HCT116 (cell line): ENCODE results near the gene CEP41. TPM values are rescaled to one million over a fixed set of nuclear protein-coding genes. Genes with fewer than 3 reads are reported as not detected.

ENCODE experiments used
- ATAC-seq: fragments of 200-7000 bp; cut with Tn5 transposase; 2 replicates; pipeline ENCODE4 v1.9.1; 2020; ENCODE audit warnings: mild to moderate bottlenecking, moderate library complexity
- BruUV-seq: library from RNA; stranded (reverse); fragments of 400-500 nt; replicated peaks from 2 replicates; lab custom pipeline; 2021; lab: Mats Ljungman, UMichigan
- CTCF ChIA-PET: fragments of 300-600 bp; sonication (Branson Sonifier 250); formaldehyde crosslinking; loops from one replicate; lab custom pipeline; 2021; ENCODE audit warnings: antibody characterized with exemption; lab: Charles Lee
- POLR2A ChIA-PET: fragments of 300-600, 350-600 bp; sonication (Branson Sonifier 250); formaldehyde crosslinking; loops from one replicate; lab custom pipeline; 2021; ENCODE audit warnings: antibody characterized with exemption; lab: Charles Lee
- RAD21 ChIA-PET, 2 experiments: fragments of 300-600 bp; sonication (Branson Sonifier 250); formaldehyde crosslinking; loops; one replicate each; lab custom pipeline; 2023; ENCODE audit warnings: low total read pairs in 2 of 2; ENCODE audit not compliant: uncharacterized antibody in 2 of 2, unreplicated experiment in 2 of 2, low non-redundant PET in 1 of 2; lab: Charles Lee
- DNase-seq: peaks from one replicate; pipeline ENCODE4 v3.0.0-alpha.2; 2010; ENCODE audit warnings: low read depth, low spot score
- H2AFZ ChIP-seq: fragments of 200-600 bp; shearing (Covaris generic), sonication (generic); 2 replicates; pipeline ENCODE4 v1.6.1; 2017; ENCODE audit warnings: low read depth, mixed run types, mixed read lengths, antibody characterized with exemption, low read length; ENCODE audit not compliant: poor library complexity, severe bottlenecking
- H3K27ac ChIP-seq: 2 replicates; pipeline ENCODE4 v1.5.1; 2012; ENCODE audit warnings: low read depth, low read length
- H3K27me3 ChIP-seq: fragments of 200-600 bp; sonication (generic); 2 replicates; pipeline ENCODE4 v1.6.1; 2016; ENCODE audit warnings: mixed run types, low read length, mixed read lengths; ENCODE audit not compliant: insufficient read depth
- H3K36me3 ChIP-seq, 2 experiments: fragments of 200-500 bp in 1 of 2; fragments of 200-600 bp in 1 of 2; sonication (Bioruptor generic) in 1 of 2; sonication (generic) in 1 of 2; 2 replicates each; pipeline versions ENCODE4 v1.5.1 to v1.6.1; 2014 to 2016; ENCODE audit warnings: low read length in 2 of 2, inconsistent platforms in 1 of 2, mixed read lengths in 1 of 2, mixed run types in 1 of 2; ENCODE audit not compliant: insufficient read depth in 2 of 2, control insufficient read depth in 1 of 2
- H3K4me1 ChIP-seq, 2 experiments: fragments of 200-600 bp in 1 of 2; sonication (generic) in 1 of 2; 2 replicates each; pipeline versions ENCODE4 v1.5.1 to v1.6.1; 2012 to 2017; ENCODE audit warnings: low read length in 2 of 2, inconsistent platforms in 1 of 2, mild to moderate bottlenecking in 1 of 2, mixed read lengths in 1 of 2, mixed run types in 1 of 2, moderate library complexity in 1 of 2; ENCODE audit not compliant: insufficient read depth in 2 of 2, control insufficient read depth in 1 of 2
- H3K4me2 ChIP-seq: fragments of 200-600 bp; sonication (generic); 2 replicates; pipeline ENCODE4 v1.6.1; 2017; ENCODE audit warnings: mixed run types, low read length, mixed read lengths
- H3K4me3 ChIP-seq, 2 experiments: fragments of 200-600 bp in 1 of 2; sonication (generic) in 1 of 2; replicated peaks in 1 of 2; 2 replicates each; pipeline ENCODE4 v1.5.1; 2011 to 2016; ENCODE audit warnings: low read length in 2 of 2, control low read depth in 1 of 2, low read depth in 1 of 2, mild to moderate bottlenecking in 1 of 2, mixed read lengths in 1 of 2, mixed run types in 1 of 2
- H3K79me2 ChIP-seq: fragments of 200-600 bp; sonication (generic); 2 replicates; pipeline ENCODE4 v1.6.1; 2017; ENCODE audit warnings: mild to moderate bottlenecking, mixed run types, low read length, moderate library complexity, mixed read lengths; ENCODE audit not compliant: insufficient read depth
- H3K9ac ChIP-seq: fragments of 200-600 bp; sonication (generic); 2 replicates; pipeline ENCODE4 v1.6.1; 2016; ENCODE audit warnings: low read length, mixed read lengths
- H3K9me2 ChIP-seq: fragments of 200-600 bp; sonication (generic), shearing (Covaris generic); 2 replicates; pipeline ENCODE4 v1.6.1; 2017; ENCODE audit warnings: mixed run types, mild to moderate bottlenecking, moderate library complexity; ENCODE audit not compliant: insufficient read depth
- H3K9me3 ChIP-seq, 2 experiments: fragments of 200-500 bp in 1 of 2; fragments of 200-600 bp in 1 of 2; sonication (Bioruptor generic) in 1 of 2; sonication (generic) in 1 of 2; 2 replicates each; pipeline ENCODE4 v1.6.1; 2014 to 2017; ENCODE audit warnings: low read length in 2 of 2, mixed read lengths in 2 of 2, inconsistent platforms in 1 of 2, low read depth in 1 of 2, mild to moderate bottlenecking in 1 of 2, mixed run types in 1 of 2, moderate library complexity in 1 of 2; ENCODE audit not compliant: control insufficient read depth in 1 of 2, insufficient read depth in 1 of 2
- H4K20me1 ChIP-seq: fragments of 200-600 bp; sonication (generic), shearing (Covaris generic); 2 replicates; pipeline ENCODE4 v1.6.1; 2017; ENCODE audit warnings: mixed run types, mild to moderate bottlenecking, moderate library complexity; ENCODE audit not compliant: insufficient read depth
- CTCF ChIP-seq, 3 experiments: fragments of 200-600 bp in 1 of 3; sonication (generic) in 1 of 3; IDR thresholded peaks in 2 of 3; conservative IDR thresholded peaks in 1 of 3; 2 replicates each; pipeline ENCODE4 v1.5.1; 2012 to 2017; ENCODE audit warnings: low read depth in 2 of 3, low read length in 2 of 3, antibody characterized with exemption in 1 of 3, borderline replicate concordance in 1 of 3, control low read depth in 1 of 3, mild to moderate bottlenecking in 1 of 3, mixed read lengths in 1 of 3, mixed run types in 1 of 3, moderate library complexity in 1 of 3; ENCODE audit not compliant: insufficient read depth in 1 of 3
- EGR1 ChIP-seq: IDR thresholded peaks from 2 replicates; pipeline ENCODE4 v1.6.1; 2012; ENCODE audit warnings: low read depth
- ELF1 ChIP-seq: IDR thresholded peaks from 2 replicates; pipeline ENCODE4 v1.6.1; 2012; ENCODE audit warnings: low read depth, borderline replicate concordance
- EZH2phosphoT487 ChIP-seq: fragments of 200-600 bp; IDR thresholded peaks from 2 replicates; pipeline ENCODE4 v1.6.1; 2018; ENCODE audit warnings: antibody characterized with exemption, borderline replicate concordance
- POLR2A ChIP-seq: IDR thresholded peaks from 2 replicates; pipeline ENCODE4 v1.7.0; 2011; ENCODE audit warnings: borderline replicate concordance; ENCODE audit not compliant: insufficient read depth, insufficient read length; ENCODE audit errors: extremely low read depth
- intact Hi-C: fragments of 100-400 bp; cut with micrococcal nuclease; formaldehyde crosslinking; loops from 2 replicates; pipeline ENCODE4 v1.10.0; 2022
- total RNA-seq: library from RNA; stranded (reverse); gene quantifications from one replicate; pipeline ENCODE4 v1.2.1, GENCODE V29; 2021; ENCODE audit not compliant: unreplicated experiment
- TF ChIP-seq, protein P1 (sequence below): IDR thresholded peaks from 2 replicates; pipeline ENCODE4 v1.6.1; 2012; ENCODE audit warnings: low read depth
- TF ChIP-seq, protein P2 (sequence below): IDR thresholded peaks from 2 replicates; pipeline ENCODE4 v1.6.1; 2012

CEP41 gene
- total RNA-seq, 1 experiment from 2014 or later, result 13.6 TPM

GRCh38 chr7:130463553-130464434 is 23.0 kb upstream of the CEP41 start:
- Histone ChIP-seq H3K27me3 (no peaks in the 10 kb centered on the region), H3K4me1 (no peaks in the 10 kb centered on the region), H3K9me3 (no peaks in the 10 kb centered on the region), H2AFZ (no peak overlapping the region), H3K36me3 (no peaks in the 10 kb centered on the region), H3K9me2 (no peaks in the 10 kb centered on the region), H3K4me2 (no peak overlapping the region), H4K20me1 (no peaks in the 10 kb centered on the region), H3K9ac (no peak overlapping the region), H3K79me2 (no peaks in the 10 kb centered on the region), H3K4me3 (no peak overlapping the region), H3K27ac (no peak overlapping the region)
- DNase-seq, result no peak
- CTCF ChIA-PET, result no interaction called here
- RAD21 ChIA-PET, result no interaction called here
- no TSS peak for BruUV-seq
- no peak for ATAC-seq
- POLR2A ChIA-PET, result no interaction called here
- no peak for TF ChIP-seq CTCF (IDR thresholded peaks at IDR 0.05 in 2 of 3, conservative IDR thresholded peaks at IDR 0.05 in 1 of 3; ENCODE audit: borderline replicate concordance in 1 of 3, insufficient read depth in 1 of 3, low read depth in 2 of 3, low read length in 2 of 3)
- no peak for TF ChIP-seq POLR2A
- no peak for TF ChIP-seq EZH2phosphoT487
- TF ChIP-seq, protein P1, sequence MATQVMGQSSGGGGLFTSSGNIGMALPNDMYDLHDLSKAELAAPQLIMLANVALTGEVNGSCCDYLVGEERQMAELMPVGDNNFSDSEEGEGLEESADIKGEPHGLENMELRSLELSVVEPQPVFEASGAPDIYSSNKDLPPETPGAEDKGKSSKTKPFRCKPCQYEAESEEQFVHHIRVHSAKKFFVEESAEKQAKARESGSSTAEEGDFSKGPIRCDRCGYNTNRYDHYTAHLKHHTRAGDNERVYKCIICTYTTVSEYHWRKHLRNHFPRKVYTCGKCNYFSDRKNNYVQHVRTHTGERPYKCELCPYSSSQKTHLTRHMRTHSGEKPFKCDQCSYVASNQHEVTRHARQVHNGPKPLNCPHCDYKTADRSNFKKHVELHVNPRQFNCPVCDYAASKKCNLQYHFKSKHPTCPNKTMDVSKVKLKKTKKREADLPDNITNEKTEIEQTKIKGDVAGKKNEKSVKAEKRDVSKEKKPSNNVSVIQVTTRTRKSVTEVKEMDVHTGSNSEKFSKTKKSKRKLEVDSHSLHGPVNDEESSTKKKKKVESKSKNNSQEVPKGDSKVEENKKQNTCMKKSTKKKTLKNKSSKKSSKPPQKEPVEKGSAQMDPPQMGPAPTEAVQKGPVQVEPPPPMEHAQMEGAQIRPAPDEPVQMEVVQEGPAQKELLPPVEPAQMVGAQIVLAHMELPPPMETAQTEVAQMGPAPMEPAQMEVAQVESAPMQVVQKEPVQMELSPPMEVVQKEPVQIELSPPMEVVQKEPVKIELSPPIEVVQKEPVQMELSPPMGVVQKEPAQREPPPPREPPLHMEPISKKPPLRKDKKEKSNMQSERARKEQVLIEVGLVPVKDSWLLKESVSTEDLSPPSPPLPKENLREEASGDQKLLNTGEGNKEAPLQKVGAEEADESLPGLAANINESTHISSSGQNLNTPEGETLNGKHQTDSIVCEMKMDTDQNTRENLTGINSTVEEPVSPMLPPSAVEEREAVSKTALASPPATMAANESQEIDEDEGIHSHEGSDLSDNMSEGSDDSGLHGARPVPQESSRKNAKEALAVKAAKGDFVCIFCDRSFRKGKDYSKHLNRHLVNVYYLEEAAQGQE, result no peak
- TF ChIP-seq, protein P2, sequence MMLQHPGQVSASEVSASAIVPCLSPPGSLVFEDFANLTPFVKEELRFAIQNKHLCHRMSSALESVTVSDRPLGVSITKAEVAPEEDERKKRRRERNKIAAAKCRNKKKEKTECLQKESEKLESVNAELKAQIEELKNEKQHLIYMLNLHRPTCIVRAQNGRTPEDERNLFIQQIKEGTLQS, result no peak
- TF ChIP-seq EGR1, result no peak
- TF ChIP-seq ELF1, result no peak
- intact Hi-C loops, result no loop called here
